Endothelial cell (in vitro differentiated cells): ENCODE results near the gene KIAA1671. TPM values are rescaled to one million over a fixed set of nuclear protein-coding genes. Genes with fewer than 3 reads are reported as not detected.

Experiments
- DNase-seq: peaks from one replicate; pipeline ENCODE4 v3.0.0; 2021; ENCODE audit warnings: low spot score
- H3K27ac Mint-ChIP-seq: one replicate; pipeline ENCODE4 v1.8.0; 2021; ENCODE audit warnings: mixed read lengths, inconsistent platforms; ENCODE audit not compliant: unreplicated experiment
- H3K27me3 Mint-ChIP-seq: one replicate; pipeline ENCODE4 v1.8.0; 2021; ENCODE audit warnings: mild to moderate bottlenecking, moderate library complexity, mixed read lengths, inconsistent platforms; ENCODE audit not compliant: unreplicated experiment
- H3K36me3 Mint-ChIP-seq: one replicate; pipeline ENCODE4 v1.8.0; 2021; ENCODE audit warnings: mild to moderate bottlenecking, low read depth, mixed read lengths, inconsistent platforms; ENCODE audit not compliant: unreplicated experiment
- H3K4me1 Mint-ChIP-seq: one replicate; pipeline ENCODE4 v1.8.0; 2021; ENCODE audit warnings: mild to moderate bottlenecking, mixed read lengths, inconsistent platforms; ENCODE audit not compliant: unreplicated experiment
- H3K4me3 Mint-ChIP-seq: one replicate; pipeline ENCODE4 v1.8.0; 2021; ENCODE audit warnings: mild to moderate bottlenecking, mixed read lengths, inconsistent platforms; ENCODE audit not compliant: unreplicated experiment
- H3K9me3 Mint-ChIP-seq: one replicate; pipeline ENCODE4 v1.8.0; 2021; ENCODE audit warnings: mixed read lengths, inconsistent platforms; ENCODE audit not compliant: unreplicated experiment
- CTCF ChIP-seq: fragments of 200-600 bp; sonication (generic); IDR thresholded peaks from one replicate; pipeline ENCODE4 v1.5.0; 2021; ENCODE audit warnings: antibody characterized with exemption; ENCODE audit not compliant: unreplicated experiment
- total RNA-seq: library from RNA; stranded (reverse); fragmentation: NEBNext Ultra II Directional; extraction: Animal tissue kit (Norgen Biotek cat#: 25700); gene quantifications from one replicate; pipeline ENCODE4 v1.2.1, GENCODE V29; 2021; ENCODE audit not compliant: unreplicated experiment

Gene KIAA1671
- total RNA-seq, 1 donor from 2014 or later, result 92.1 TPM

GRCh38 chr22:25064894-25065560, 112.5 kb downstream of the KIAA1671 start:
- no peak overlapping the region for H3K27ac Mint-ChIP-seq
- H3K4me1 Mint-ChIP-seq, result peaks cover 34% of the 10 kb centered on the region
- H3K9me3 Mint-ChIP-seq, result no peaks in the 10 kb centered on the region
- H3K27me3 Mint-ChIP-seq, result peaks cover 6% of the 10 kb centered on the region
- no peak for TF ChIP-seq CTCF
- H3K4me3 Mint-ChIP-seq, result no peak overlapping the region
- H3K36me3 Mint-ChIP-seq, result peaks cover 4% of the 10 kb centered on the region
- DNase-seq, result no peak

GRCh38 chr22:25066861-25067435, 114.4 kb downstream of the KIAA1671 start:
- Mint-ChIP-seq H3K27ac (no peak overlapping the region), H3K4me1 (peaks cover 40% of the 10 kb centered on the region), H3K36me3 (peaks cover 4% of the 10 kb centered on the region), H3K27me3 (peaks cover 2% of the 10 kb centered on the region), H3K9me3 (no peaks in the 10 kb centered on the region), H3K4me3 (no peak overlapping the region)
- TF ChIP-seq CTCF, result no peak
- DNase-seq, result no peak

GRCh38 chr22:25067851-25068421, 115.4 kb downstream of the KIAA1671 start:
- H3K27ac Mint-ChIP-seq, result no peak overlapping the region
- H3K4me1 Mint-ChIP-seq, result peaks cover 43% of the 10 kb centered on the region
- no peak overlapping the region for H3K4me3 Mint-ChIP-seq
- TF ChIP-seq CTCF, result no peak
- no peaks in the 10 kb centered on the region for H3K9me3 Mint-ChIP-seq
- no peak for DNase-seq
- H3K36me3 Mint-ChIP-seq, result peaks cover 4% of the 10 kb centered on the region
- peaks cover 2% of the 10 kb centered on the region for H3K27me3 Mint-ChIP-seq

GRCh38 chr22:25068707-25069106, 116.2 kb downstream of the KIAA1671 start:
- Mint-ChIP-seq H3K9me3 (no peaks in the 10 kb centered on the region), H3K4me1 (peaks cover 44% of the 10 kb centered on the region), H3K27ac (no peak overlapping the region), H3K4me3 (no peak overlapping the region), H3K36me3 (peaks cover 4% of the 10 kb centered on the region), H3K27me3 (no peaks in the 10 kb centered on the region)
- no peak for TF ChIP-seq CTCF
- DNase-seq, result no peak

- no peak for TF ChIP-seq CTCF
- Mint-ChIP-seq H3K27me3 (no peaks in the 10 kb centered on the region), H3K27ac (peak overlapping the region; percentile 9), H3K9me3 (no peaks in the 10 kb centered on the region), H3K36me3 (peaks cover 4% of the 10 kb centered on the region), H3K4me1 (peaks cover 44% of the 10 kb centered on the region), H3K4me3 (no peak overlapping the region)
- no peak for DNase-seq
Observed at GRCh38 chr22:25069426-25069757, 116.9 kb downstream of the KIAA1671 start.
